Activated CD4-positive, alpha-beta T cell treated with anti-CD3 and anti-CD28 coated beads, Interleukin-2, amount 10 ng/mL, durations not matched to agents 24 days and 14 days (primary cell): ENCODE data around the gene TRIO. TPM values are rescaled to one million over a fixed set of nuclear protein-coding genes. Genes with fewer than 3 reads are reported as not detected.

Experiments
- DNase-seq: peaks from one replicate; pipeline ENCODE4 v3.0.0; 2022
- H3K27ac Mint-ChIP-seq: one replicate; pipeline ENCODE4 v1.8.0; 2022; ENCODE audit warnings: mild to moderate bottlenecking, mixed read lengths
- H3K27me3 Mint-ChIP-seq: one replicate; pipeline ENCODE4 v1.8.0; 2022; ENCODE audit warnings: mixed read lengths
- H3K36me3 Mint-ChIP-seq: one replicate; pipeline ENCODE4 v1.8.0; 2022; ENCODE audit warnings: low read depth, mild to moderate bottlenecking, mixed read lengths
- H3K4me1 Mint-ChIP-seq: one replicate; pipeline ENCODE4 v1.8.0; 2021; ENCODE audit warnings: mixed read lengths
- H3K4me3 Mint-ChIP-seq: one replicate; pipeline ENCODE4 v1.8.0; 2022; ENCODE audit warnings: mild to moderate bottlenecking, moderate library complexity, mixed read lengths
- H3K9me3 Mint-ChIP-seq: one replicate; pipeline ENCODE4 v1.8.0; 2021; ENCODE audit warnings: mixed read lengths
- intact Hi-C: fragments of 100-400 bp; cut with micrococcal nuclease; formaldehyde crosslinking; loops from one replicate; pipeline ENCODE4 v1.15.1; 2023
- total RNA-seq: library from RNA; stranded (reverse); gene quantifications from 2 replicates; pipeline ENCODE4 v1.2.3, GENCODE V29; 2022

The TRIO gene
- total RNA-seq, 1 donor from 2014 or later = 14.0 TPM

DNA sequence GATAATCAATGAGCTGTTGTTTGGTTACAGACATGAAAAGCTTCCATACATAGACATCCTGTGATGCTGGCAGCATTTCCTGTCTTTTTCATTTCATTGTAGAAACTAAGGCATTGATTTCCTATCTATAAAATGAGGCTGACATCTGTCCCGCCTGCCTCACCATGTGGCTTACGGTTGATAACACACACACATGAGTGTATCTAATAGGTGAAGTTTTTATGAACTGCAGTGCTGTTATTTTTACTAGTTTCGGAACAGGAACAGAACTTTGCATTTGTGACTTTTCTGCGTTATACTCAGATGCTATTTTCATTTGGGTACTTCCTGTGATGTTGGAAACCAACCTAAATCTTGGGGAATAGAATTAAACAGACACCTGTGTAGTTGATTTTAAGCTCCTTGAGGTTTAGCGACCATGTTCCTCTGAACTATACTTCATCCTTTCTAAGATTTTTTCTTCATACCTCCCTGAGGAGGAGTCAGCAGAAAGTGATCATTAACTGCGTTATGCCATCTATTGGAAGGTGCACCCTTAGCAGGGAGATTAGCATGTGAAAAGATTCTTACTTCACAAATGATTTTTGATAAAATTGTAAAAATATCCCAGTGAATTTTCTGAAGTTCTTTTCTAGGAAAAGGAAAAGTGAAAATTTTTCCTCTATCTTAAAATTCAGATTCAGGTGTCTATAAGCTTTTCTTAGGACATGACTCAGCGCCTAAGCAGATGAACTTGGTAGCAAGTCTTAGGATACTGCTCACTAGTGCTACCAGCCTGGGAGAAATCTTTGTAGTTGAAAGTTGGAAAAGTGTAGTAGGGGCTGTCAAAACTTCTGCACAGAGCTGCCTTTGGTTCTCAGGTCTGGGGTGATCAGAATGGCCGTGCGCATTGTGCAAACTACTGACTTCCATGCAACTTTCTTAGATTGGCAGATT, 134.5 kb downstream of the TRIO start:
- peaks cover 9% of the 10 kb centered on the region for H3K27me3 Mint-ChIP-seq
- DNase-seq = no peak
- no peaks in the 10 kb centered on the region for H3K36me3 Mint-ChIP-seq
- intact Hi-C loops = no loop called here
- H3K4me1 Mint-ChIP-seq = peaks cover 7% of the 10 kb centered on the region
- H3K9me3 Mint-ChIP-seq = no peaks in the 10 kb centered on the region
- no peak overlapping the region for H3K27ac Mint-ChIP-seq
- H3K4me3 Mint-ChIP-seq = no peak overlapping the region

GRCh38 chr5:14280294-14280854, 137.2 kb downstream of the TRIO start:
- Mint-ChIP-seq H3K27ac (no peak overlapping the region), H3K36me3 (no peaks in the 10 kb centered on the region), H3K4me1 (peaks cover 7% of the 10 kb centered on the region), H3K9me3 (no peaks in the 10 kb centered on the region), H3K27me3 (peaks cover 9% of the 10 kb centered on the region), H3K4me3 (no peak overlapping the region)
- intact Hi-C loops = no loop called here
- DNase-seq = no peak

- Mint-ChIP-seq H3K4me3 (no peak overlapping the region), H3K36me3 (no peaks in the 10 kb centered on the region), H3K9me3 (no peaks in the 10 kb centered on the region), H3K27me3 (peaks cover 9% of the 10 kb centered on the region), H3K4me1 (peaks cover 7% of the 10 kb centered on the region), H3K27ac (no peak overlapping the region)
- no peak for DNase-seq
- intact Hi-C loops = no loop called here
Observed at GRCh38 chr5:14281746-14282181, 138.6 kb downstream of the TRIO start.

DNA sequence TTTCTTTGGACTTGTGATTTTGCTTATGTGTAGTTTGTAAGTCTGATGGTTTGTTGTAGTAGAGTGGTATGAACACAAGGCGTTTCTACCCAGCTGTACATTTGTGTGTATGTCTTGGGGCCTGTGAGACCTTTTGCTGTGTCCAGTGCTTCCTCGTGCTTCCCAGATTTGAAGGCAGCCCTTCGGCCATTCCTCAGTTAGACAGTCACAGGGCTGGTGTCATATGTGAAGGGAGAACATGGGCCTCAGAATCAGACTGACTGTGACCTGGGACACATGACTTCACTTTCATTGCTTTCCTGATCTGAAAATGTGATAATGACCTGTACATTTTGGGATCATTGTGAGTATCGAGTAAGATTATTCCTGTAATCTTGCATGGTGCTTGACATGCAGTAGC, 140.0 kb downstream of the TRIO start:
- intact Hi-C loops = no loop called here
- Mint-ChIP-seq H3K9me3 (no peaks in the 10 kb centered on the region), H3K4me3 (no peak overlapping the region), H3K36me3 (no peaks in the 10 kb centered on the region), H3K4me1 (no peaks in the 10 kb centered on the region), H3K27me3 (peaks cover 9% of the 10 kb centered on the region), H3K27ac (no peak overlapping the region)
- no peak for DNase-seq

- intact Hi-C loops = no loop called here
- DNase-seq = no peak
- no peaks in the 10 kb centered on the region for H3K9me3 Mint-ChIP-seq
- no peak overlapping the region for H3K4me3 Mint-ChIP-seq
- H3K27me3 Mint-ChIP-seq = peaks cover 1% of the 10 kb centered on the region
- no peak overlapping the region for H3K27ac Mint-ChIP-seq
- H3K4me1 Mint-ChIP-seq = no peaks in the 10 kb centered on the region
- H3K36me3 Mint-ChIP-seq = no peaks in the 10 kb centered on the region
Observed at GRCh38 chr5:14284392-14285148, 141.4 kb downstream of the TRIO start.

GRCh38 chr5:14286007-14286406, 142.9 kb downstream of the TRIO start:
- no peak for DNase-seq
- no peaks in the 10 kb centered on the region for H3K36me3 Mint-ChIP-seq
- peaks cover 1% of the 10 kb centered on the region for H3K27me3 Mint-ChIP-seq
- no peak overlapping the region for H3K27ac Mint-ChIP-seq
- no peak overlapping the region for H3K4me3 Mint-ChIP-seq
- intact Hi-C loops = no loop called here
- H3K4me1 Mint-ChIP-seq = no peaks in the 10 kb centered on the region
- no peaks in the 10 kb centered on the region for H3K9me3 Mint-ChIP-seq

DNA sequence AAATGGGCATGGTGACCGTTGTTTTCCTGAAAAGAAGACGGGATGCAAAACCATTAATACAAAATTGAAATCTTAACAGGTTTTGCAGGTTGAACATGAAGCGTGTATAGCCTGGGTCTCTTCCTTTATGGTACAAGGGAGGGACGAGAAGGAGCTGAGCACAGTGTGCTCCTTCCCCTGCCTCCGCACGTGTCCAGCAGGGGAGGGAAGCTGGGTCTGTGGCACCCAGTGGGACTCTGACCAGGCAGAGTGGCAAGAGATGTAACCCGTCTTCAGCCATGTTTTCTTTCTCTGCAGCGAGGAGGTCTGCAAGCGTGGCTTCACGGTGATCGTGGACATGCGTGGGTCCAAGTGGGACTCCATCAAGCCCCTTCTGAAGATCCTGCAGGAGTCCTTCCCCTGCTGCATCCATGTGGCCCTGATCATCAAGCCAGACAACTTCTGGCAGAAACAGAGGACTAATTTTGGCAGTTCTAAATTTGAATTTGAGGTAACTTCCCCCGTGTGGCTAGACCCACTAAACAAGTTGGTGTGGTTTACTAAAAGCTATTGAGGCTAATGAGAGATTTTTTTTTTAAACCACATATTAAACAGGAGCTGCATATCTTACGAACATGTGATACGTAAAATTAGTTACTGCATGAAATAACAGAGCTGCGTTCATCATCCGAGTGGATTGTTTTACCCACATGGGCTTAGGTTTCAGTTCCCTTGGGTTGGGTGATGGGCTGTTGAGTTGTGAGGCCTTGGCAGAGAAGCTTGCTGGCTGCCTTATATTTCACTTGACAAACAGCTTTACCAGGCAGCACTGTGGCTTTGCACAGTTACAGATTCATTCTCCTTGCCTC, 143.7 kb downstream of the TRIO start:
- intact Hi-C loops = no loop called here
- Mint-ChIP-seq H3K27me3 (peaks cover under 1% of the 10 kb centered on the region), H3K36me3 (no peaks in the 10 kb centered on the region), H3K27ac (no peak overlapping the region), H3K4me3 (no peak overlapping the region), H3K9me3 (no peaks in the 10 kb centered on the region), H3K4me1 (no peaks in the 10 kb centered on the region)
- DNase-seq = no peak

- intact Hi-C loops = no loop called here
Observed at GRCh38 chr5:14292766-14293658, 149.9 kb downstream of the TRIO start.

DNA sequence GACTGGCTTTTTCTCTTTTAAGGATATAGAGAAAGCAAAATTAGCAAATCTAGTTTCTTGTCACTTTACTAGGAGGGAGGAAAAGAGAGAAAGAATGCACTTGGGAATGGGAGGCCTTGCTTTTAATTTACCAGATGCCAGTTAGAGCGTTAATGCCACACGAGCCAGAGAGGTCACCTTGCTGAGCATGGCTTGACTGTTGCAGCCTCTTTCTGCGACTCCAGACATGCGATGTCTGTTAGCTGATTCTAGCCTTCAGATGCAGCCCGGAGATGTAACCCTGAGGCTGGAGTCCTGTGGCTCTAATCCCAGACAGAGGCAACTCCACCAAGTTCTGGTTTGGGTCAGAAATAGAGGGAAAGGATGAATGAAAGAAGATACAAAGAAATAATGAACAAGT, 152.5 kb downstream of the TRIO start:
- no peak for DNase-seq
- intact Hi-C loops = no loop called here
- H3K9me3 Mint-ChIP-seq = no peaks in the 10 kb centered on the region
- no peak overlapping the region for H3K27ac Mint-ChIP-seq
- no peaks in the 10 kb centered on the region for H3K4me1 Mint-ChIP-seq
- H3K4me3 Mint-ChIP-seq = no peak overlapping the region
- no peaks in the 10 kb centered on the region for H3K36me3 Mint-ChIP-seq
- no peaks in the 10 kb centered on the region for H3K27me3 Mint-ChIP-seq

More at GRCh38 chr5:14292766-14293658, 149.9 kb downstream of the TRIO start:
- no peaks in the 10 kb centered on the region for H3K4me1 Mint-ChIP-seq
- H3K36me3 Mint-ChIP-seq = no peaks in the 10 kb centered on the region
- H3K4me3 Mint-ChIP-seq = no peak overlapping the region
- H3K27me3 Mint-ChIP-seq = no peaks in the 10 kb centered on the region
- no peak overlapping the region for H3K27ac Mint-ChIP-seq
- no peaks in the 10 kb centered on the region for H3K9me3 Mint-ChIP-seq
- DNase-seq = no peak

DNA sequence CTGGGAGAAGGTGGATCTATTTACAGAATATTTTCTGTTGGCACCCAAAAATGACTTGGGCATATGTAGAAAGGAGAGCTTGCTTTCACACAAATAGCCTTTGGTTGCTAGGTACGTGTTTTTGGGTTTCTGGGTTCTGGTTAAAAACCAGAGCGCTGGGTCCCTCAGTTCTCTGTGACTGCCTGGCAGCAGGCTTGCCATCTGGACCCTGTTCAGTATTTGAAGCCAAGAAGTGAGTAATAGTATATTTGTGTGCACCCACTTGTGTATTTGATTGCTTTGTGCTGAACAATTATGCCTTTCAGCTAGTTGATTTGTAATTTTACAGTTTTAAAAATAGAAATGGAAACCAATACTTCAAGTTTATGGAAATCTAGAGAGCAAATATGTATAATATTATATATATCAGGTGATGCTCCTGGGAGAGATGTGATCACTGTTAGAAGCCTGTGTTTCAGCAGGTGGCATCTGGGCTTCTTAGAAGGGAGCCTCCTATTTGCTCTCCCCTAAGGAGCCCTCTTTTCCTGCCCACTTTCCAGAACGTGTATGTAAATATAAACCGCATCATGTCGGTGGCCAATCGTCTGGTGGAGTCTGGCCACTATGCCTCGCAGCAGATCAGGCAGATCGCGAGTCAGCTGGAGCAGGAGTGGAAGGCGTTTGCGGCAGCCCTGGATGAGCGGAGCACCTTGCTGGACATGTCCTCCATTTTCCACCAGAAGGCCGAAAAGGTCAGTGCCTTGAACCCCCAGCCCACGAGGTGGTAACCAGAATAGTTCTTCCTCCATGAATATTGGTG, 153.6 kb downstream of the TRIO start:
- no peaks in the 10 kb centered on the region for H3K36me3 Mint-ChIP-seq
- H3K4me3 Mint-ChIP-seq = no peak overlapping the region
- H3K27ac Mint-ChIP-seq = no peak overlapping the region
- H3K9me3 Mint-ChIP-seq = no peaks in the 10 kb centered on the region
- no peak for DNase-seq
- H3K27me3 Mint-ChIP-seq = no peaks in the 10 kb centered on the region
- intact Hi-C loops = no loop called here
- H3K4me1 Mint-ChIP-seq = no peaks in the 10 kb centered on the region

GRCh38 chr5:14297697-14298096, 154.6 kb downstream of the TRIO start:
- no peak overlapping the region for H3K27ac Mint-ChIP-seq
- no peak for DNase-seq
- no peaks in the 10 kb centered on the region for H3K27me3 Mint-ChIP-seq
- no peaks in the 10 kb centered on the region for H3K9me3 Mint-ChIP-seq
- no peaks in the 10 kb centered on the region for H3K4me1 Mint-ChIP-seq
- intact Hi-C loops = no loop called here
- H3K4me3 Mint-ChIP-seq = no peak overlapping the region
- no peaks in the 10 kb centered on the region for H3K36me3 Mint-ChIP-seq

GRCh38 chr5:14298126-14298847, 155.1 kb downstream of the TRIO start:
- no peak for DNase-seq
- no peaks in the 10 kb centered on the region for H3K4me1 Mint-ChIP-seq
- no peak overlapping the region for H3K27ac Mint-ChIP-seq
- no peak overlapping the region for H3K4me3 Mint-ChIP-seq
- H3K36me3 Mint-ChIP-seq = no peaks in the 10 kb centered on the region
- no peaks in the 10 kb centered on the region for H3K9me3 Mint-ChIP-seq
- no peaks in the 10 kb centered on the region for H3K27me3 Mint-ChIP-seq
- intact Hi-C loops = no loop called here
